Stimulated activated CD8-positive, alpha-beta memory T cell treated with anti-CD3 and anti-CD28 coated beads, Interleukin-4, amount 100 ng/mL, for 1 hour (primary cell): ENCODE results near the gene MARS1.
"Not testable (repeated sequence)": the region's sequence is repeated elsewhere in the genome, so short reads cannot be mapped to it uniquely, and the experiment has no call there.

ENCODE experiments used
- DNase-seq, 2 donors: peaks; one replicate each; pipeline ENCODE4 v3.0.0-alpha.2; 2020; ENCODE audit warnings: low read depth in 2 of 2, low spot score in 1 of 2

The MARS1 gene

DNA sequence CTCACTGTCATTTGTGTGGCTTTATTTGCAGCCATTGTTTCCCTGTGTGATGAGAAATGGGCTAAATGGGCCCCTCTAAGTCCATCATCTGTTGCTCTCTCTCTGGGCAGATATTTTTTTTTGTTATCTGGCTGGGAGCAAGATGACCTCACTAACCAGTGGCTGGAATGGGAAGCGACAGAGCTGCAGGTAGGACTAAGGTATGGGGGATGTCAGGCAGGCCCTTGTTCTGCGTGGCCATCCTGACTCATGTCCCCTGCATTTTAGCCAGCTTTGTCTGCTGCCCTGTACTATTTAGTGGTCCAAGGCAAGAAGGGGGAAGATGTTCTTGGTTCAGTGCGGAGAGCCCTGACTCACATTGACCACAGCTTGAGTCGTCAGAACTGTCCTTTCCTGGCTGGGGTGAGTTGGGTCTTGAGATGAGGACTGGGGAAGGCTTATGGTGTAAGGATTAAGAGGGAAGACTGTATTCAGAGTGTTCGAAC, 1.3 kb downstream of the MARS1 start:
- DNase-seq, result no peak

GRCh38 chr12:57490126-57490525, 2.3 kb downstream of the MARS1 start:
- DNase-seq, result no peak

DNA sequence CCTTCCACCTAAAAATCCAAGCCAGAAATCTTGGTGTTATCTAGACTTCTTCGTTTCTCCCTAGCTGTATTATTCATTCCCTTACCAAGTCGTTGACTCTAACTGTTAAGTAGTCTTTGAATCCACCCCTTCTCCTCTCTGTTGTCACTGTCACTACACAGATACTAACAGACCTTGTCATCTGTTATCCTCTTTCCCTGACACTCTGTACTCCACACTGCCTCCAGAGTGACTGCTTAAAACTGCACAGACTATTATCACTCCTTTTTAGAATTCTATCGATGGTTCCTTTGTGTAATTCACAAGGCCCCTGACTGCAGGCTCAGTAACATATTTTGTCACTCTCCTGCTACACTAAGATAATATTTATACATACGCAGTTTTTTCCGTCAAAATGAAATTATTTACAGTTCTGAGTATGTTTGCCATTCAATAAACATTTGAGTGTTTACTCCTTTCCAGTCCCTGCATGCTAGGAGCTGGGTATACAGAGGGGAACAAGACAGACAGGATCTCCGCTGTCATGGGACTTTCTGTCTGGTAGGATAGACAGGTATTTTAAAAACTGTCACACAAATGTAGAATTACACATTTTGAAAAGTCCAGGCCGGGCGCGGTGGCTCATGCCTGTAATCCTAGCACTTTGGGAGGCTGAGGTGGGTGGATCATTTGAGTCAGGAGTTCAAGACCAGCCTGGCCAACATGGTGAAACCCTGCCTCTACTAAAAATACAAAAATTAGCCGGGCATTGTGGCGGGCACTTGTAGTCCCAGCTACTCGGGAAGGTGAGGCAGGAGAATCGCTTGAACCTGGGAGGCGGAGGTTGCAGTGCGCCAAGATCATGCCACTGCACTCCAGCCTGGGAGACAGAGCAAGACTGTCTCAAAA, 3.8 kb downstream of the MARS1 start:
- DNase-seq, result no peak

GRCh38 chr12:57495051-57495701, 7.3 kb downstream of the MARS1 start:
- not testable (repeated sequence) for DNase-seq

GRCh38 chr12:57496822-57497221, 9.0 kb downstream of the MARS1 start:
- no peak for DNase-seq

DNA sequence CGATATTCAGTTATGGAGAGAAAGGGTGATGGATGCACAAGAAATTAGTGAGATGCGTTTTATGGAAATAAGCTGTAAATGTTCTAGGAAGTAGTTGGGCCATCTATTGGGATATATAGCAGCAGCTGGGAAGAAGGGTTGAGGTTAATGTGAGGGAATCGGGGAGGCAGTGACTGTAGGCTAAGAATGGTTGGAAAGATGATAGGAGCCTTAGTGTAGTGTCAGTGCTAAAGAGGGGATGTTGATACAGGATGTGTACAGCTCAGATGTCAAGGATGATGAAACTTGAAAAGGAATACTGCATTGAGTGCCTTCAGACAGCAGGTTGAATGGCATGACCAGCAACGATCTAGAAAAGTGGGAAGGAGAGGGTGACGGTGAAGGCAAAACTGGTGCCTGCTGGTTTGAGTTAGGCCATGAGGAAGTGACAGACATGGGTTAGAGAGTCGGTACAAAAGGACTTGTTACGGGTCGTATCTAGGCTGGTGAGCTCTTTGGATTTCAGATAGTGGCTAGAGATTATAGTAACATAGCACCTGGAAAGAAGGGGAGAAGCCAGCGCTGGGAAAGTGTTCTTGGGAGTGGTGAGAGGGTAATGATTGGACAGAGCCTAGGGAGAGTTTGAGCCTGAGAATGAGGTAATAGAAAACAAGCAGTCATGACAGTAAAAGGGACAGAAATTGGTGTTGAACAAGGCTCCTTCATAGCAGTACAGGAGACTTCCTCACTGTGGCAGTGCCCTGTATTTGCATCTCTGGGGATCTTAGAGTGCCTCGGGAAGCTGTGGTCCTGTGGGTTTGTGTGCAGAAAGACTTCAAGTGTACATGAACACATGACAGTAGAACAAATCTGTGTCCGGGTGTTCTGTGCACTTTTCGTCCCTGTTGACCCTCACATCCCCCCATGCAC, 9.6 kb downstream of the MARS1 start:
- DNase-seq, result no peak

DNA sequence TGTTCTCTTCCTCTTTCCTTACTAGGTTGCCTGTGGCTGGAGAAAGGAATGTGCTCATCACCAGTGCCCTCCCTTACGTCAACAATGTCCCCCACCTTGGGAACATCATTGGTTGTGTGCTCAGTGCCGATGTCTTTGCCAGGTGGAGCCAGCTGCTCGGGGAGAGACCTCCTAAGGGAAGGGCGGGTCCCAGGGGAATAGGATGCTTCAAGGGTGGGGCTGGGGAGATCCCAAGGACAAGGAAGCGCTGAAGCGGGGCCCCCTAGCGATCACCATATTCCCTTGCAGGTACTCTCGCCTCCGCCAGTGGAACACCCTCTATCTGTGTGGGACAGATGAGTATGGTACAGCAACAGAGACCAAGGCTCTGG, 10.2 kb downstream of the MARS1 start:
- no peak for DNase-seq

- DNase-seq, result no peak
These were observed 10.7 kb downstream of the MARS1 start for GRCh38 chr12:57498571-57498970.

DNA sequence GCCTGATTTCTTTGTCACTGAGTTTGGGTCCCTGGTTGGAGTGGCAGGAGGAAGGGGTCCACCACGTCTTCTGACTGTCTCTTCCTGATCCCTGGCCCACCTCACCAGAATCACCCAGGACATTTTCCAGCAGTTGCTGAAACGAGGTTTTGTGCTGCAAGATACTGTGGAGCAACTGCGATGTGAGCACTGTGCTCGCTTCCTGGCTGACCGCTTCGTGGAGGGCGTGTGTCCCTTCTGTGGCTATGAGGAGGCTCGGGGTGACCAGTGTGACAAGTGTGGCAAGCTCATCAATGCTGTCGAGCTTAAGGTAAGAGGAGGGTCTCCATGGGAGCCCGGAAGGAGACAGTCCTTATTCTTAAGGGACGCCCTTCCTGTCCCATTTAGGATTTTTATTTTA, 12.3 kb downstream of the MARS1 start:
- DNase-seq, result no peak

- not testable (repeated sequence) for DNase-seq
These were observed 14.6 kb downstream of the MARS1 start for GRCh38 chr12:57502311-57502969.

DNA sequence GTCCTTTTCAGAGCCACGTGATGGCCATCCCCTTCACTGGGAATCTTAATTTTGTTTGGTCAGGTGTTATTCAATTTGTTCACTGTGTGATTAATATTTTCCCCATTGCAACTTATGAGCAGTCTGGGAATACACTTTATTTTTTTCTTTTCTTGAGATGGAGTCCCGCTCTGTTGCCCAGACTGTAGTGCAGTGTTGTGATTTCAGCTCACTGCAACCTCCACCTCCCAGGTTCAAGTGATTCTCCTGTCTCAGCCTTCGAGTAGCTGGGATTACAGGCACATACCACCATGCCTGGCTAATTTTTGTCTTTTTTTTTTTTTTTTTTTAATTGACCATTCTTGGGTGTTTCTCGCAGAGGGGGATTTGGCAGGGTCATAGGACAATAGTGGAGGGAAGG, 18.7 kb downstream of the MARS1 start:
- not testable (repeated sequence) for DNase-seq

- DNase-seq, result not testable (repeated sequence)
These were observed 19.9 kb downstream of the MARS1 start for GRCh38 chr12:57507796-57508195.

GRCh38 chr12:57511161-57511560, 23.3 kb downstream of the MARS1 start:
- no peak for DNase-seq

DNA sequence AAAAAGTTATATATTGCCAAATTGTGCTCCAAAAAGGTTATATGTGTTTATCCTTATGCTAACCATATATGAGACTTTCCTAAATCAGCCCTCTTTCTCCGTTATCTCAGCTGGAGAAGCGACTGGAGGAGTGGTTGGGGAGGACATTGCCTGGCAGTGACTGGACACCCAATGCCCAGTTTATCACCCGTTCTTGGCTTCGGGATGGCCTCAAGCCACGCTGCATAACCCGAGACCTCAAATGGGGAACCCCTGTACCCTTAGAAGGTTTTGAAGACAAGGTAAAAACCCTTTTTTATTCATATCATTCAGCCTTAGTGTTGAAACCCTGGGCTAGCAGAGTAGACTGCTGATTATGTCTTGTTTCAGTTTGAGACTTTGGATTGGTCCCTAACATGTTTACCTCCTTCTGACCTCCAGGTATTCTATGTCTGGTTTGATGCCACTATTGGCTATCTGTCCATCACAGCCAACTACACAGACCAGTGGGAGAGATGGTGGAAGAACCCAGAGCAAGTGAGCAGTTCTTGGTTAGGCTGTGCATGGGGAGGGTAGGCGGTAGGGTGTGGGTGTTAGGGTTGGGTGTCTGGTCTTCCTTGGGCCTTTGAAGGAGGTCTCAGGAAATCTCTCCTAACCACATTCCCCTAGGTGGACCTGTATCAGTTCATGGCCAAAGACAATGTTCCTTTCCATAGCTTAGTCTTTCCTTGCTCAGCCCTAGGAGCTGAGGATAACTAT, 23.9 kb downstream of the MARS1 start:
- no peak for DNase-seq

DNA sequence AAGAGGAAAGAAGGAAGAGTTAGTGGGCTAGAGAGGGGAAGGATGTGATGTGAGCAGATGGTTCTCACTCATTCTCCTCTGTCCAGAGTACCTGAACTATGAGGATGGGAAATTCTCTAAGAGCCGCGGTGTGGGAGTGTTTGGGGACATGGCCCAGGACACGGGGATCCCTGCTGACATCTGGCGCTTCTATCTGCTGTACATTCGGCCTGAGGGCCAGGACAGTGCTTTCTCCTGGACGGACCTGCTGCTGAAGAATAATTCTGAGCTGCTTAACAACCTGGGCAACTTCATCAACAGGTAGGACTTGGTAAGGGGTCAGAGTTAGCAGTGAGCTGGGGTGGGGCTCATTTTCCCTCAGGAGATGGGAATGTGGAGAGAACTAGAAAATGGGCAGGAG, 24.8 kb downstream of the MARS1 start:
- DNase-seq, result no peak

DNA sequence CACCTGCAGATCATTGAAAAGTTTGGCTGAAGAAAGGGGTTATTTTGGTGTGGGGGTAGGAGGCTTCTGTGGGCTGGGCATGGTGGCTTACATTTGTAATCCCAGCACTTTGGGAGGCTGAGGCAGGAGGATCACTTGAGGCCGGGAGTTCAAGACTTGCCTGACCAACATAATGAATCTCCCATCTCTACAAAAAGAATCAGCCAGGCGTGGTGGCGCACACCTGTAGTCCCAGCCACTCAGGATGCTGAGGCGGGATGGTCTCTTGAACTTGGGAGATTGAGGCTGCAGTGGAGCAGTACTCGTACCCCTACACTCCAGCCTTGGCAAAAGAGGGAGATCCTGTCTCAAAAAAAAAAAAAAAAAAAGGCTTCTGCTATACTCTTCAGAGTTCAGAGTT, 25.4 kb downstream of the MARS1 start:
- DNase-seq, result no peak

DNA sequence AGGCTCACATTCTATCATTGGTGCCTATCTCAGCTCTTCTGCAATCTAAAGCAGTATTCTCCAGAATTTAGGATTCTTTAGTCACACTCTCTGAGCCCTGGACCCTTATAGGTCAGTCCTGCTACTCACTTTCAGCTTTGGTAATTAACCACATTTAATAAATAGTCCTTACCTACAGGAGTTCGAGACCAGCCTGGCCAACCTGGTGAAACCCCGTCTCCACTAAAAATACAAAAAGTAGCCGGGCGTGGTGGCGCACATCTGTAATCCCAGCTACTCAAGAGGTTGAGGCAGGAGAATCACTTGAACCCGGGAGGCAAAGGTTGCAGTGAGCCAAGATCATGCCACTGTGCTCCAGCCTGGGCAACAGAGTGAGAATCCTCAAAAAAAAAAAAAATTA, 25.8 kb downstream of the MARS1 start:
- DNase-seq, result not testable (repeated sequence)

- DNase-seq, result not testable (repeated sequence)
These were observed 26.4 kb downstream of the MARS1 start for GRCh38 chr12:57514246-57514645.

GRCh38 chr12:57514720-57515407, 27.0 kb downstream of the MARS1 start:
- no peak for DNase-seq
